SH-SY5Y (cell line): ENCODE measurements around the gene HDHD5.

ENCODE experiments used
- GATA2 ChIP-seq: IDR thresholded peaks from 2 replicates; pipeline ENCODE4 v1.6.1; 2011; ENCODE audit warnings: mild to moderate bottlenecking, low read depth, low read length
- GATA3 ChIP-seq: IDR thresholded peaks from 2 replicates; pipeline ENCODE4 v1.6.1; 2011; ENCODE audit warnings: low read depth, mild to moderate bottlenecking, low read length, moderate library complexity

DNA sequence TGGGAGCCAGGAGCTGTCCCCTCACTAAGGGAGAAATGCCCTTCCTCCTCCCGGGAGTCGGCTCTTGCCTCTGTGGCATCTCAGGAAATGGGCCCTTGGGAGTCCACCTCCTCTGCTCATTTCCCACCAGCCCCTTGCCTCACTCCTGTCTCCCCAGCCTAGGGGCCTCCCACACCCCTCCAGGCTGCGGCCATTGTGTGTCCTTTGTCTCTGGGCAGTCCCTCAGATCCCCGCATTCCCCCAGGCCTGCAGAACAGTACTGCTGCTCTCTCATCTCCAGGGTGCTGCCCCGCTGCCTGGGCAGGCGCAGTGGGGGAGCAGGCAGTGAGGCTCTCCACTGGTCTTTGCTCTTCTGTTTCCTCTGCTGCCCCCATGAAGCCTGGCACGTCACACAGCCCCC, 35.1 kb upstream of the HDHD5 start:
- TF ChIP-seq GATA2: no peak
- no peak for TF ChIP-seq GATA3
